GM19328 (cell line): ENCODE measurements around the gene KDM4B.

Experiments
- ATAC-seq: cut with Tn5 transposase; IDR thresholded peaks from one replicate; pipeline ENCODE4 v1.9.1; 2021; ENCODE audit warnings: mild to moderate bottlenecking, moderate library complexity; ENCODE audit not compliant: unreplicated experiment

KDM4B gene

DNA sequence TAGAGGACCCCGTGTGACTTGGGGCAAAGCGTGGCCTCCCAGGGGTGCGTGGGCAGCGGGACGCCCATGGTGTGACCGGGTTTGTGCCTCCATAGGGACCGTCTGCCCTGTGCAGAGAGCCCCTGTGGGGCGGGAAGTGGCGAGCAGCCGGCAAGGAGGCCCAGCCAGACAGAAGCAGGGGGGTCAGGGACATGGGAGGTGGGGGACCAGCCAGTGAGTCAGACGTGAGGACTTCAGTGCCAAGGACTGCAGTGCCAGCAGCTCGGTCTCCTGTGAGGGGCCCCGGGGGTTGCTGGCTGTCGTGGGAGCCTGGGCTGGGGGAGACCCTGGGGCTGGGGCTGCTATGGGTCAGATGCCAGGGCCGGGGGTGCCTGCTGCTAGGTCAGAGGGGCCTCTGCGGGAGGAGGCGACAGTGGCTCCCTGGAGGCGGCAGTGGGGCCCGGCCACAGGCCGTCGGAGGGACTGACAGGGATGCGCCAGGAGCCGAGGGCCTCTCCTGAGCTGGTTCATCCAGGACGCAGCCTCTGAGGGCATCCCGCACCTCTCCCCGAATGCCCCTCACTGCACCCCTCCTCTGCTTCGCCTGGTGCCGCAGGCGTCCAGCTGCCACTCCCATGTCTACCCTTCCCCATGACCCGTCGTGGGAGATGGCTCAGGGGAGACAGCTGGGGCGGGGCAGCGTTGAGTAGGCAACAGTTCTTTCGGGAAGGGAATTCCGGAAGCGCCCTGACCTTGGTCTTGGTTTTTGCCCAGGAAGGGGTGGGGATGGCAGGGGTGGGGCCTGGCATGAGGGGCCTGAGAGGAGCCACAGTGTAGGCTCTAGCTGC lies 80.0 kb downstream of the KDM4B start:
- no peak for ATAC-seq

DNA sequence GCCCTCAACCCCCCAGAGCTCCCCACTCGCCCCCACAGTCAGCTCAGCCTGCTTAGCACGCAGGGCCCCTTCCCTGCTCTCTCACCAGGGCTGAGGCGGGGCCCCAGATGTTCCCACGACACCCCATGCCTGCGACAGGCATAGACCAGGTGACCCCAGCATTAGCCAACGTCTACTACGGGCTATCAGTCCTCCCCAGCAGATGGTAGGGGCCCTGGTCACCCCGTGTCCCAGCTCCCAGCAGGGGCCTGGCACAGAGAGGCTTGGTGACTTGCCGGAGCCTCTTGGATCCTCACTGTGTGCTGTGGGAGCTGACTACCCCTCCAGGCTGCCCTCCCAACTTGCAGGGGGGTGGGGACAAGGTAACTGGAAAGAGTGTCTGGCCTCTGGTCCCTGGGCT lies 80.6 kb downstream of the KDM4B start:
- ATAC-seq: no peak

GRCh38 chr19:5050067-5050656 lies 81.2 kb downstream of the KDM4B start:
- ATAC-seq: no peak

GRCh38 chr19:5050905-5051304 lies 82.0 kb downstream of the KDM4B start:
- no peak for ATAC-seq

- no peak for ATAC-seq
These were observed 82.7 kb downstream of the KDM4B start for GRCh38 chr19:5051619-5052018.

DNA sequence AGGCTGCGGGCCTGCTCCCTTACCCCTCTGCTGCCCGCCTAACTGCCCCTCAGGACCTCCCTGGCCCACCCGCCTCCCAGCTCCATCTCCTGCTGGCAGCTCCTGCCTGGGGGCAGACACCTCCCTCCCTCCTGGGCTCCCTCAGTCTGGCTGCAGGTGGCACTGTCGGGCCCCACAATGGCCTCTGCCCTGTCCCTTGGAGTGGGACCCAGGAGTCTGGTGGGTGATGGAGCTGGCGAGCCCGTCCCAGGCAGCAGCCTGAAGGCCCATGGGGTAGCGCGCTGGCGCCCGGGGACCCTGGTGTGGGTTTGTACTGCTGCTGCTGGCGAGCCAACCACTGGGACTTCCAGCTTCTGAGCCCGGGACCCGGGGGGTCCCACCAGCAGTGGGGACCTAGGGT lies 83.6 kb downstream of the KDM4B start:
- ATAC-seq: no peak

DNA sequence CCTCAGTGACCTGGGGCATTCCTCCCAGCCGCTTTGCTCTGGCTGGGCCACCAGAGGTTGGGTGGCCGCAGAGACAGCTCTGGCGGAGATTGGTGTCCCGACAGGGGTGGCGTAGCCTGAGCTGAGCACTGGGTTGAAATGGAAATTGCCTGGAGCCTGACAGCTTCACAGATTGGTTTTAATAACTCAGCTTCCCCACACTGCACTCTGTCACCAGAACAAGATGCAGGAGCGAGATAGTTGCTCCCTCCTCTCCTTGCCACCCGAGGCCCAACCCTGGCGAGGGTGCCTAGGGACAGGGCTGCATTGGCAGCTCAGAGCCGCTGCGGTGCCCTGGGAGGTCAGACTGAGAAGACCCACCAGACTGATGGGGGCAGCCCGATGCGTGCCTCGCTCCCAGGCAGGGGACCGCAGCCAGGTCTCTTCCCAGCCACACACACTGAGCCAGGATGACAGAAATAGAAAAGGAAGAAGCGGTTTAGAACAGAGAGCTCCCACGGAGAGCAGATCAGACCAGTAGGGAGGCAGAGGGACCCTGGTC lies 84.1 kb downstream of the KDM4B start:
- ATAC-seq: no peak

GRCh38 chr19:5053661-5054060 lies 84.7 kb downstream of the KDM4B start:
- no peak for ATAC-seq

DNA sequence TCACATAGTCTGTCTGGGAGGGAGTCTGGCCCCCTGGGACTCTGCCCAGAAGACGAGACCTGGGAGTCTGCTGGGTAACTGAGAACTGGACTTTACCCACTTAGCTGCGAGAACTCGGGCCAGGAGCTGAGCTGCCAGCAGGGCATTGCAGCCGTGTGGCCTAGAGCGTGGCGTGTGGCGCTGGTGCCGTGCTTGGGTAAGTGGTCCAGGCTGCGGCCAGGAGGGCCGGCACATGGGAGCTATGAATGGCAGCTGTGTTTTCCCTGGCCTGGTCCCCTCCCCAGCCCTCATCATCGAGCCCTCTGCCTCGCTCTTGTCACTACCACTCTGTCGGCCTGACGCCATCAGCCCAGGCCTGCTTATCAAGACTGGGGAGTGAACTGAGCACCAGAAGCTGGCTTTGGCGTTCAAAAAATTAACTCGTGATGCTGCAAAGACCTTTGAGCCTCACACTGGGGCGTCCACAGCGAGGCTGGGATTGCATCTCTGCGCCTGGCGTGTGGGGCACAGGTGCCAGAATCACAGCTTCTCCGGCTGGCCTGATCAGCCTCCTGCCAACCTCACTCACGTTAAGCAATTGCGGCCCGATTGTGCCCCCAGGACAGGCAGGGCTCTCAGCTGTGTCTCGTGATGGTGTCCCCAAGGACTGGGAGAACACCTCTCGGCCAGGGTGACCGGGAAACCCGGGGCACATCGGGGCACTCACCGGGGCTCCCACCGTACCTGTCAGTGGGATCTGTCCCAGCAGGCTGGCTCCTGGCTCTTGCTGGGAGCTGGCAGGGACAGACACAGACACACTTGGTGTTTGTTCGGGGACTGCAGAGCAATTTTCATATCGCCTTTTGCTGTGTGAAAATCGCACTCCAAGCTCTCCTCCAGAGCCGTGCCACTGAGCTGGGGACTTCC lies 85.9 kb downstream of the KDM4B start:
- ATAC-seq: no peak

DNA sequence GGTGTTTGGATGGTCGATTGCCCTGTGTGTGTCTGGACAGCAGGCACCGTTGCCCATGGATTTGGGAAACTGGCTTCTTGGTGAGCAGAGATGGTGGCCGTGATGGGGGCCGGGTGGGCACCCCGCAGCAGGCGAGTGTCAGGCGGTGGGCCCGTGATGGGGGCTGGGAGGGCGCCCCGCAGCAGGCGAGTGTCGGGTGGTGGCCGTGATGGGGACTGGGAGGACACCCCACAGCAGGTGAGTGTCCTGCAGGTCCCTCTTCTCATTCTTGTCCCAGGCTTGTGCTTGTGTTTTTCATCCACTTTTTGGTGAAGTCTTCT lies 86.5 kb downstream of the KDM4B start:
- ATAC-seq: no peak

DNA sequence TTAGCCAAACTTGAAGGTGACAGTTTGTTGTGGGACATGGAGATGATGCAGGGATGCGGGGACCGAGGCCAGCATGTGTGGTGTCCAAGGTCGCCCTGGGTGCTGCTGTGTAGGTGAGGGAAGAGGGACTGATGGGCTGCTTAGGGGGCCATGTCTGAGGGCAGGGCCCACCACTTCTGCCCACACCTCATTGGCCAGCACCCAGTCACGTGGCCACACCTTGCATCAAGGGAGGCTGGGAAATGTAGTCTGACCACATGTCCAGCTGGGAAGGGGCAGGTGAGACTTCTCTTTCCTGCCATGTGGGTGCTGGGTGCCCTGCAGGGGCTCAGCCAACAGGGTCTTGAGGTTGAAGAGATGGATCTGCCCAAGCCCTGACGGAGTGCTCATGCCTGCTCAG lies 88.9 kb downstream of the KDM4B start:
- ATAC-seq: no peak

DNA sequence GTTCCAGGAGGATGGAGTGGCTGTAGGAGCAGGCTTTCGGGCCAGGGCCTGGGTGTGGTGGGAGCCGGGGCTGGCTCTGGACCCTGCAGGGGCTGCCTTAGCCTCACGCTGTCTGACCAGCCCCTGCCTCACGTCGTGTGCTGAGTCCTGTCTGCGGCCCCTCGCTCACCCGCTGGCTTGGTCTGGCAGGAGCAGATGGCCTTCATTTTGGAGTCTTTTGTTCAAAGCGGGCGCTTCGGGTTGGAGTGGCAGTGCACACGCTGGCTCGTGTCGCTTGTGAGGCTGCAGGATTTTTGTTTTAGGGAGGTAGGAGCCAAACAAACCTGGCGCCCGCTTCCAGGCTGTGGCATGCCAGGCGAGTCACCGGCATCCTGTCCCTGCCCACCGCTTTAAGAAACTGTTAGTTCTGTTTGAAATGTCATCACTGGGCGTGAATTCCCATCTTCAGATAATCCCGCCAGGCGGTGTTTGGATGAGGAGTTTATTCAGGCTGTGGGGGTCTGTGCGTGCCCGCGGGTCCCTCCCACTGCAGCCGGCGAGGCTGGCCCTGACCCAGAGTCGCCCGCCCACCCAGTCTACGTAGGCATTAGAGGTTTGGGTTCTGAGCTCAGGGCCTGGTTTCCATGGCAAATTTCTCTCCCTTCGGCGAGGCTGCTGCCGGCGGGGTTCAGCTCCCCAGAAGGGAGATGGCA lies 89.8 kb downstream of the KDM4B start:
- ATAC-seq: no peak

- ATAC-seq: no peak
These were observed 90.3 kb downstream of the KDM4B start for GRCh38 chr19:5059213-5059574.

DNA sequence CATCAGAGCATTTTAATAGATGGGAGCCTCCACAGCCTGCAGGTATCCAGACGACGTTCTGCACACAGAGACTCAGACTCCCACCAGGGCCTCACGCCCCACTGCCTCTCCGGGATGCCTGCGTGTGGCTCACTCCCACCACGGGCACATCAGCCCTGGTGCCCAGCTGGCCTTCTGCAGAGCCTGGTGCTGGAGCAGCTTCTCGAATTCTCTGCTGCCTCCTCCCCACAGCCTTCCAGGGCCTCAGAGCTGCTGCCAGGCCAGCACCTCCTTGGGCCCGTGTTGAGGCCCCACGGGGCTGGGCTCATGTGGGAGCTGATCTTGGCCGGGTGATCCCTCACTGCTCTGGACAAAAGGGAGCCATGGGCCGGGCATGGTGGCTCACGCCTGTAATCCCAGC lies 90.9 kb downstream of the KDM4B start:
- ATAC-seq: no peak

- ATAC-seq: no peak
These were observed 93.3 kb downstream of the KDM4B start for GRCh38 chr19:5062195-5062594.

- ATAC-seq: no peak
These were observed 93.9 kb downstream of the KDM4B start for GRCh38 chr19:5062799-5063198.

DNA sequence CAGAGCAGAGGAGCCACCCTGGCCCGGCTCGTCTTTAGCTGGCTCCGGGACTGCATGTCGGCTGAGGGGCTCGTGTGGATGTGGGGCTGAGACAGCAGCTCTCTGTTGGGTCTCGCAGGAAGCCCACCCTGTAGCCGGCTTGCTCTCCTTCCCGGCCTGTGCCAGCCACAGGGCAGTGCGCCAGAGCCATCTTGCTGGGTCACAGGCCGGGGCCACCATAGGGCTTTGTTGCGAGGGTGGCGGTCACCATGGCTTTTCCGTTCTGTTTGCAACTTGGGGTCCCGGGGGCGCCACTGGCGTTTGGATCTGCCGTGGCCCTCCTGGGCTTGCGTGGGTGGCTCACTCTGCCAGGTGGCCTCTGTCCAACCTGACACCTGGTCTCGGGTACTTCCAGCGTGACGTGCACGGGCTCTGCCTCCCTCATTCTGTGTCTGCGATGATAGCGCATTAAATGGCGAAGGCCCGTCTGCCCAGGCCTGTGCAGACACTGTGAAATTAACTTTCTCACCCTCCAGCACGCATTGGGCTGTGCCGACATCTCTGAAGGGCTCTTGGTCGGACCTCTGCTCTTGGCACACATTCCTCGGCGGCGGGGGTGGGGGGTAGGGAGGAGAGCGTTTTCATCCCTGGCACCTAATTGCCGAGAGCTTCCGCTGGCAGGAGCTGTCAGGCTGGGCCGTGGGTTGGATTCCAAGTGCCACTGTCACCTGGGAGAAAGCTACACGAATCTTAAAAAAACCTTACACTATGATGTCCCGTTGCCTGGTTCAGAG lies 95.1 kb downstream of the KDM4B start:
- no peak for ATAC-seq

DNA sequence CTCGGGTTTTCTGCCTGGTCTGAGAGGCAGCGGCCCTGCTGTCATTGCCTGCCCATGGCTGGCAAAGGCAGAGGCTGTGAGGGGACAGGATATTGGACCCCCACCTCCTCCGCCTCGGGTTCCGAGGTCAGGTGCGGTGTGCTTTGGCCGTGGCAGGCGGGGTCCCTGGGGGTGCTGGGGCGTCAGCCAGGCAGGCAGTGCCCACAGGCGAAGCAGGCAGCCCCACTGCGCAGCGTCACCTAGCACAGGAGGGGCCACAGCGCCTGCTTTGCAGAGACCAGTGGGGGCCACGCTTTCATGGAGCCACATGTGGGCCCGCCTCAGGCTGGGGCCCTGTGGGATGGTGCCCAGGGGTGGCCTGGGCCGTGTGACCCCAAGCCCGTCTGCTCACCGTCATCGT lies 96.0 kb downstream of the KDM4B start:
- no peak for ATAC-seq

DNA sequence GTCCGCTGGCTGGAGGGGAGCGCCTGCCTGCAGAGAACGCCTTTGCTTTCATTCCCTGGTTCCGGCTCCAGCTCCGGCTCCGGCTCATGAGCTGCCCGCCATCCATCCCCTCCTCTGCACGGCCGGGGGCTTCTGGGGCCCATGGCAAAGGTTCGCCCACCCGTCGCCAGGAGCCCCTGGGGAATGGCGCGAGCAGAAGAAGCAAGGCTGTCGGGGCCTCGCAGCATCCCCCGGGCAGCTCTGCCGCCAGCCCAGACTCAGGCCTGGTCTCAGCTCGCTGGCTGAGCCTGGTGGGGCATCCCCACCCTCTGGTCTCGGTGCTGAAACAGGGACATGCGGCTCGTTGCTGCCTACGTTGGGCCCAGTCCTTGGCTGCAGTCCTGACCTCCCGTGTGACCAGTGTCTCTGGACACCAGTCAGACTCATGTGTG lies 96.8 kb downstream of the KDM4B start:
- no peak for ATAC-seq

GRCh38 chr19:5066768-5067167 lies 97.9 kb downstream of the KDM4B start:
- no peak for ATAC-seq
